ENCODE data around the gene KIF26A.

- TF ChIP-seq EP300 (IDR thresholded peaks at IDR 0.05; ENCODE audit: borderline replicate concordance) (no peak), REST (IDR thresholded peaks at IDR 0.05; ENCODE audit: low read depth) (no peak), TAF1 (IDR thresholded peaks at IDR 0.05; ENCODE audit: low read depth) (no peak), USF1 (IDR thresholded peaks at IDR 0.05) (no peak), TCF12 (IDR thresholded peaks at IDR 0.05; ENCODE audit: low read depth) (no peak), CREB1 (IDR thresholded peaks at IDR 0.05; ENCODE audit: low read depth) (no peak), MAX (IDR thresholded peaks at IDR 0.05) (no peak), FOXM1 (IDR thresholded peaks at IDR 0.05; ENCODE audit: borderline replicate concordance, low read depth) (no peak)
Measured at GRCh38 chr14:104221636-104222369, 83.4 kb downstream of the KIF26A start.

Measured in Ishikawa (cell line).